ENCODE results near the gene SUPT5H. TPM values are rescaled to one million over a fixed set of nuclear protein-coding genes. Genes with fewer than 3 reads are reported as not detected.

The SUPT5H gene
- total and polyA plus RNA-seq, 2 of the 4 experiments (the other 2 are of a cell fraction) = 75.3 to 116 TPM

DNA sequence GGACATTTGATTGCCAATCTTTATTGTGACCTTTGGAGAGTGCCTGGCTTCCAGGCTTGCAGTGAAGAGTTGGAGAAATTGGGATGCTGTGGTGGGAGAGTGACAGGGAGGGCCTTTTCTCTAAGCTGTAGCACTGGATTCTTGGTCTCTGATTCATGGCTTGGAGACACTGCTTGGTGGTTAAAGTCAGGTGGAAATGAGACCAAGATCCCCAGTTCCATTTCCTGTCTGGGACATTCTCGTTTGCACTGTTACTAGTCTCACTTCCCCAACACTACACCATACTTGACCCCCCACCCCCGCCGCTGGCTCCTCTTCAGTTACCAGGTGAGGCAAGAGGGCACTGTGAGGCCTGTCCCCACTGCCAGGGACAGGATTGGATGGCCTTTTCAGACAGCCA is 2.9 kb downstream of the SUPT5H start:
- dilution Hi-C loops (cut with HindIII; ENCODE audit: low sequenced_read_pairs, unreplicated experiment) (no loop called here), in situ Hi-C loops (cut with MboI; ENCODE audit: low sequenced_read_pairs) (loop anchor here (25.0 kb wide), 1 partner anchor 389 kb away; the partner anchor contains the start of genes DYRK1B and FBL), intact Hi-C loops (cut with micrococcal nuclease) (loop anchor here (10.0 kb wide), 1 partner anchor 397 kb away; the partner anchor contains the start of gene FBL)
- H4K20me1 ChIP-seq (ENCODE audit: insufficient read depth, low read length) = peaks cover 56% of the 10 kb centered on the region
- no CpG with 5 or more reads among the region's 3 CpGs for WGBS, 2 experiments (ENCODE audit: extremely low coverage in 2 of 2, insufficient read length in 1 of 2)
- no peak overlapping the region for H4K8ac ChIP-seq (ENCODE audit: low read depth in 2 of 2, low read length in 2 of 2)
- ChIA-PET POLR2A (ENCODE audit: unreplicated experiment) (no interaction called here), CTCF (no interaction called here)
- H3K9me3 ChIP-seq (ENCODE audit: control insufficient read depth, insufficient read depth, low read length) = no peaks in the 10 kb centered on the region
- BruUV-seq (replicated peaks) = no TSS peak
- no peak overlapping the region for H2BK120ac ChIP-seq (ENCODE audit: low read depth, low read length)
- no peaks in the 10 kb centered on the region for H3K27me3 ChIP-seq (ENCODE audit: control insufficient read depth, insufficient read depth, low read length)
- H3K18ac ChIP-seq (ENCODE audit: low read depth, low read length) = no peak overlapping the region
- no peak overlapping the region for H4K91ac ChIP-seq (ENCODE audit: insufficient read depth, low read depth, low read length)
- peak overlapping the region; percentile 73; the same call in 1 of the 2 replicates for H3K23ac ChIP-seq (ENCODE audit: low read depth, low read length)
- H3K4me1 ChIP-seq (ENCODE audit: control insufficient read depth, insufficient read depth, low read length) = peaks cover 5% of the 10 kb centered on the region
- peaks cover 22 to 77% of the 10 kb centered on the region in 2 experiments for H3K79me1 ChIP-seq (ENCODE audit: low read depth in 1 of 2, low read length in 2 of 2)
- peak overlapping the region; percentile 23; the same call in 1 of the 2 replicates for H3K4ac ChIP-seq (ENCODE audit: low read depth, low read length)
- no peak overlapping the region for H3K4me3 ChIP-seq (ENCODE audit: insufficient read depth, low read depth, low read length)
- H3K56ac ChIP-seq (ENCODE audit: extremely low read depth, insufficient read depth, low read length) = no peak overlapping the region
- H3K4me2 ChIP-seq (ENCODE audit: low read depth, low read length) = peak overlapping the region; percentile 55; the same call in 1 of the 2 replicates
- TF ChIP-seq RAD21 (IDR thresholded peaks at IDR 0.05; ENCODE audit: low read length) (no peak), RCOR1 (IDR thresholded peaks at IDR 0.05; ENCODE audit: insufficient replicate concordance, low read length) (no peak), FOS (IDR thresholded peaks at IDR 0.05; ENCODE audit: low read depth, low read length) (no peak)
- peak overlapping the region; percentile 45 for H2BK5ac ChIP-seq (ENCODE audit: low read depth, low read length, poor library complexity, severe bottlenecking)
- H3K36me3 ChIP-seq (ENCODE audit: control insufficient read depth, insufficient read depth, low read length) = peaks cover 27% of the 10 kb centered on the region
- ATAC-seq (ENCODE audit: low read depth) (no peak), DNase-seq (peak; percentile 51)
- no peak overlapping the region for H3K14ac ChIP-seq (replicated peaks; ENCODE audit: low read depth, low read length)
- H2AK5ac ChIP-seq (ENCODE audit: low read depth, low read length) = no peak overlapping the region
- H3K9me1 ChIP-seq (ENCODE audit: insufficient read depth, low read length) = peaks cover 21% of the 10 kb centered on the region
- no peak overlapping the region for H2BK15ac ChIP-seq (ENCODE audit: low read depth, low read length)
- peak overlapping the region; percentile 51 for H2AK9ac ChIP-seq (replicated peaks; ENCODE audit: low read depth, low read length, poor library complexity)
- no peak overlapping the region for H3K9ac ChIP-seq (ENCODE audit: low read depth, low read length)
- H4K5ac ChIP-seq (ENCODE audit: low read depth, low read length) = no peak overlapping the region
- H3K27ac ChIP-seq (ENCODE audit: insufficient read depth, low read length) = no peak overlapping the region
- H2BK20ac ChIP-seq (ENCODE audit: low read depth, low read length) = no peak overlapping the region
- H2AFZ ChIP-seq (replicated peaks; ENCODE audit: low read length, poor library complexity) = no peak overlapping the region
